ENCODE results near the gene MT2A. TPM values are rescaled to one million over a fixed set of nuclear protein-coding genes. Genes with fewer than 3 reads are reported as not detected.

Gene MT2A
- total and polyA plus RNA-seq, 10 of the 15 experiments (the other 5 are each of a cell fraction or from before 2014, with no cell fraction given) = 7.3 to 271 (median 53.5) TPM

GRCh38 chr16:56588781-56589140, 19.6 kb upstream of the MT2A start (continued):
- TF ChIP-seq SIX5 (IDR thresholded peaks at IDR 0.05; ENCODE audit: low read depth, low read length, severe bottlenecking) = no peak
- no peak for TF ChIP-seq KDM1A (IDR thresholded peaks at IDR 0.05; ENCODE audit: borderline replicate concordance)
- TF ChIP-seq SP1 (IDR thresholded peaks at IDR 0.05; ENCODE audit: low read depth, low read length) = no peak

- no TSS peak for BruUV-seq (replicated peaks)
- 19% methylated on average over 57 of the region's 87 CpGs for WGBS (ENCODE audit: insufficient coverage, insufficient replicate concordance, low lambda C conversion rate, missing lambda C conversion rate)
- no peak for FAIRE-seq
These were observed 19.0 kb upstream of the MT2A start, which contains the start of gene MT3 for GRCh38 chr16:56589141-56590039. Gene MT3 (plus strand): TSS chr16:56589528. CDS start chr16:56589591, 63 bp downstream.

More at GRCh38 chr16:56589141-56590039, 19.0 kb upstream of the MT2A start, which contains the start of gene MT3:
- no peak within 1 kb of the TSS for H3K27ac ChIP-seq (ENCODE audit: control insufficient read depth, insufficient read depth)
- no peaks in the 10 kb centered on the region; the same call in 1 of the 2 replicates for H3K4me1 ChIP-seq (ENCODE audit: control insufficient read depth, insufficient read depth, low read length)
- no peak within 1 kb of the TSS for H3K4me2 ChIP-seq (ENCODE audit: control insufficient read depth, insufficient read depth)
- H3K4me3 ChIP-seq = no peak within 1 kb of the TSS
- H3K79me2 ChIP-seq (ENCODE audit: control insufficient read depth, insufficient read depth, low read length) = no peaks in the 10 kb centered on the region
- ChIA-PET RAD21 (ENCODE audit: unreplicated experiment) (no interaction called here), CTCF (no interaction called here), SMC1A (ENCODE audit: uncharacterized antibody, unreplicated experiment) (interaction anchor here (1.0 kb wide), 1 partner anchor 17 kb away, joined by 3 read pairs; no protein-coding TSS in a partner anchor), POLR2A (no interaction called here)
- H3K9me3 ChIP-seq (replicated peaks; ENCODE audit: control insufficient read depth, insufficient read depth, low read length) = peaks cover 3% of the 10 kb centered on the region; the same call in 2 of the 3 replicates
- no peak within 1 kb of the TSS for H3K9ac ChIP-seq (ENCODE audit: control insufficient read depth, insufficient read depth, low read length)
- H3K27me3 ChIP-seq (replicated peaks in 1 of 2; ENCODE audit: control insufficient read depth in 2 of 2, insufficient read depth in 2 of 2, low read length in 1 of 2) = peaks cover 9 to 13% of the 10 kb centered on the region in 2 experiments
- TF ChIP-seq NFYA (IDR thresholded peaks at IDR 0.05; ENCODE audit: borderline replicate concordance, low read depth, low read length) (no peak), TCF7 (IDR thresholded peaks at IDR 0.05; ENCODE audit: borderline replicate concordance) (no peak), HDAC6 (IDR thresholded peaks at IDR 0.05; ENCODE audit: unreplicated experiment) (peak; percentile 81)
- peak; percentile 60 for ATAC-seq
- no peaks in the 10 kb centered on the region for H4K20me1 ChIP-seq (ENCODE audit: control insufficient read depth, insufficient read depth)
- intact Hi-C loops (cut with micrococcal nuclease; ENCODE audit: unreplicated experiment) (no loop called here), in situ Hi-C loops (cut with MboI) (no loop called here)
- no peaks in the 10 kb centered on the region for H3K36me3 ChIP-seq (ENCODE audit: control insufficient read depth in 2 of 2, insufficient read depth in 2 of 2, low read length in 1 of 2)
- DNase-seq (ENCODE audit: low read depth, low spot score) = no peak
- H2AFZ ChIP-seq (ENCODE audit: control insufficient read depth, low read depth, low read length) = no peak within 1 kb of the TSS

Data from GM12878 (cell line).